ENCODE data around the gene DRD2.

The DRD2 gene

DNA sequence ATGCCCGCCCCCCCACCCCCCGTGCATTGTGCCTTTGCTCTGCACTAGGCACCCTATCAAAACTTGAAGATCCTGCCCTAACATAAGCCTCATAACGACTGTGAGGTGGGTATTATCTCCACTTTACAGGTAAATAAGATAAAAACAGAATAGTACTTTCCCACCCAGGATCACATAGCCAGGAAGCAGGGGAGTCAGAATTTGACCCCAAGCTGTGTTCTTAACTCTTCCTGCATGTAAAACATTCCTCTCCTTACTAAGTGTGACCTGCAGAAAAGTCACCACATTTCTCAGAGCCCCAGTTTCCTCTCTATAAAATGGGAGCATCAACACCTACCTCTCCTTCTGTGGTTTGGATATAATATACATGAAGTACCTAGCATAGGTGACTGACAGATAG, 105.8 kb downstream of the DRD2 start:
- Histone ChIP-seq H3K4me3 (replicated peaks; ENCODE audit: insufficient read depth, low read length) (no peak overlapping the region), H3K27me3 (ENCODE audit: insufficient read depth, poor library complexity, severe bottlenecking) (no peaks in the 10 kb centered on the region), H3K27ac (replicated peaks) (no peak overlapping the region)
- DNase-seq (ENCODE audit: low read depth in 1 of 2, low spot score in 1 of 2) = no peak
- TF ChIP-seq, protein P1, sequence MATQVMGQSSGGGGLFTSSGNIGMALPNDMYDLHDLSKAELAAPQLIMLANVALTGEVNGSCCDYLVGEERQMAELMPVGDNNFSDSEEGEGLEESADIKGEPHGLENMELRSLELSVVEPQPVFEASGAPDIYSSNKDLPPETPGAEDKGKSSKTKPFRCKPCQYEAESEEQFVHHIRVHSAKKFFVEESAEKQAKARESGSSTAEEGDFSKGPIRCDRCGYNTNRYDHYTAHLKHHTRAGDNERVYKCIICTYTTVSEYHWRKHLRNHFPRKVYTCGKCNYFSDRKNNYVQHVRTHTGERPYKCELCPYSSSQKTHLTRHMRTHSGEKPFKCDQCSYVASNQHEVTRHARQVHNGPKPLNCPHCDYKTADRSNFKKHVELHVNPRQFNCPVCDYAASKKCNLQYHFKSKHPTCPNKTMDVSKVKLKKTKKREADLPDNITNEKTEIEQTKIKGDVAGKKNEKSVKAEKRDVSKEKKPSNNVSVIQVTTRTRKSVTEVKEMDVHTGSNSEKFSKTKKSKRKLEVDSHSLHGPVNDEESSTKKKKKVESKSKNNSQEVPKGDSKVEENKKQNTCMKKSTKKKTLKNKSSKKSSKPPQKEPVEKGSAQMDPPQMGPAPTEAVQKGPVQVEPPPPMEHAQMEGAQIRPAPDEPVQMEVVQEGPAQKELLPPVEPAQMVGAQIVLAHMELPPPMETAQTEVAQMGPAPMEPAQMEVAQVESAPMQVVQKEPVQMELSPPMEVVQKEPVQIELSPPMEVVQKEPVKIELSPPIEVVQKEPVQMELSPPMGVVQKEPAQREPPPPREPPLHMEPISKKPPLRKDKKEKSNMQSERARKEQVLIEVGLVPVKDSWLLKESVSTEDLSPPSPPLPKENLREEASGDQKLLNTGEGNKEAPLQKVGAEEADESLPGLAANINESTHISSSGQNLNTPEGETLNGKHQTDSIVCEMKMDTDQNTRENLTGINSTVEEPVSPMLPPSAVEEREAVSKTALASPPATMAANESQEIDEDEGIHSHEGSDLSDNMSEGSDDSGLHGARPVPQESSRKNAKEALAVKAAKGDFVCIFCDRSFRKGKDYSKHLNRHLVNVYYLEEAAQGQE (IDR thresholded peaks at IDR 0.05; ENCODE audit: insufficient replicate concordance, low read depth) = no peak
- TF ChIP-seq GABPA (IDR thresholded peaks at IDR 0.05; ENCODE audit: low read depth) (no peak), SPI1 (IDR thresholded peaks at IDR 0.05; ENCODE audit: borderline replicate concordance, low read depth) (no peak)
- TF ChIP-seq, protein P2, sequence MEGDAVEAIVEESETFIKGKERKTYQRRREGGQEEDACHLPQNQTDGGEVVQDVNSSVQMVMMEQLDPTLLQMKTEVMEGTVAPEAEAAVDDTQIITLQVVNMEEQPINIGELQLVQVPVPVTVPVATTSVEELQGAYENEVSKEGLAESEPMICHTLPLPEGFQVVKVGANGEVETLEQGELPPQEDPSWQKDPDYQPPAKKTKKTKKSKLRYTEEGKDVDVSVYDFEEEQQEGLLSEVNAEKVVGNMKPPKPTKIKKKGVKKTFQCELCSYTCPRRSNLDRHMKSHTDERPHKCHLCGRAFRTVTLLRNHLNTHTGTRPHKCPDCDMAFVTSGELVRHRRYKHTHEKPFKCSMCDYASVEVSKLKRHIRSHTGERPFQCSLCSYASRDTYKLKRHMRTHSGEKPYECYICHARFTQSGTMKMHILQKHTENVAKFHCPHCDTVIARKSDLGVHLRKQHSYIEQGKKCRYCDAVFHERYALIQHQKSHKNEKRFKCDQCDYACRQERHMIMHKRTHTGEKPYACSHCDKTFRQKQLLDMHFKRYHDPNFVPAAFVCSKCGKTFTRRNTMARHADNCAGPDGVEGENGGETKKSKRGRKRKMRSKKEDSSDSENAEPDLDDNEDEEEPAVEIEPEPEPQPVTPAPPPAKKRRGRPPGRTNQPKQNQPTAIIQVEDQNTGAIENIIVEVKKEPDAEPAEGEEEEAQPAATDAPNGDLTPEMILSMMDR (IDR thresholded peaks at IDR 0.05; ENCODE audit: insufficient read depth, low read length) = no peak

DNA sequence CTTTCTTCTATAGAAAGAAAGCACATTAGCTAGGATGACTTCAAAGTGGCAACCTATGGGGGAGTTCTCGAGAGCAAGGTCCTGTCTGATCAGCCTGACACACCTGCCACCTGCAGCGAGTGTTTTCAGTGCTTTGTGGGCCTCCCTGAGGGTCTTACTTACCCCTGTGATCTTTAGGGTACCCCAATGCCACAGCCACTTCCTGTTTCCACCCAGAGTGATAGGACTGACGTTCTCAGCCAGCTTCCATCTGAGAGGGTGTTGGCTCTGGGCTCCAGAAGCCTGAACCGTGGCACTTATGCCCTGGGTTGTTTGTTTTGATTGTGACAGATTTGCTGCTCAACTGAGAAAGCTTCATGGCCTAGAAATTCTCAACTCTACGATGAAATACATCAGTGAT, 109.3 kb downstream of the DRD2 start:
- no peak overlapping the region for H3K4me3 ChIP-seq (replicated peaks; ENCODE audit: insufficient read depth, low read length)
- DNase-seq (ENCODE audit: low read depth in 1 of 2, low spot score in 1 of 2) = no peak
- no peaks in the 10 kb centered on the region for H3K27me3 ChIP-seq (ENCODE audit: insufficient read depth, poor library complexity, severe bottlenecking)
- no peak overlapping the region for H3K27ac ChIP-seq (replicated peaks)
- TF ChIP-seq GABPA (IDR thresholded peaks at IDR 0.05; ENCODE audit: low read depth) (no peak), SPI1 (IDR thresholded peaks at IDR 0.05; ENCODE audit: borderline replicate concordance, low read depth) (no peak), POLR2AphosphoS5 (IDR thresholded peaks at IDR 0.05; ENCODE audit: low read depth) (no peak)
- TF ChIP-seq, protein P1 (IDR thresholded peaks at IDR 0.05; ENCODE audit: insufficient replicate concordance, low read depth) = no peak
- TF ChIP-seq, protein P2 (IDR thresholded peaks at IDR 0.05; ENCODE audit: insufficient read depth, low read length) = no peak

DNA sequence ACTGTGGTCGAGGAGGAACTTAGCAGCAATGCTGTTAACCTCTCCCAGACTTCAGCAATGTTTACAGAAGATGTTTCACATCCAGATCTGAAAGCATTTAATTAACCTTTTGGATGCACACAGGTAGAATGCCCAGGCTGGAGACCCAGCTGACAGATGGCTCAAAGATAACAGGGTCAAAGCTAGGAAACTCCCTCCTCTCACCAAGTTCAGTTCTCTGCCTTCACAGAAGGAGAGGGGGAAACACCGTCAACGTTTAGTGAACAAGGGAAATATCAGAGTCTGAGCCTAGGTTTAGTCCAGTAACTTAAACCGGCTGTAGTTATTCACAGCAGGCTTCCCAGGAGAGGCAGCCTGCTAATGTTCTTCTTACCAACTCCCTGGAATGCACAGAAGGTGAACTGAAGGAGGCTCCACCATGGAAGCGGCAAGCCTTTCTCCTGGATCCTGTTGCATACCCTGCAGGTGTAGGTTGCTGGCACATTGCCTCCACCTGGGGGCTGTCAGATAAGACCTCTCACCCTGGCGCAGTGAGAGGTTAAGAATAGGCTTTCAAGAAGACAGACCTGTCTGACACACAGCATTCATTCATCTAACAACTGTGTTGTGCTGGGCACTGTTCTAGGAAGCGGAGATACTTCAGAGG, 111.1 kb downstream of the DRD2 start:
- no peak for DNase-seq (ENCODE audit: low read depth in 1 of 2, low spot score in 1 of 2)
- H3K27me3 ChIP-seq (ENCODE audit: insufficient read depth, poor library complexity, severe bottlenecking) = no peaks in the 10 kb centered on the region
- no peak overlapping the region for H3K27ac ChIP-seq (replicated peaks)
- TF ChIP-seq, protein P1 (IDR thresholded peaks at IDR 0.05; ENCODE audit: insufficient replicate concordance, low read depth) = no peak
- TF ChIP-seq, protein P2 (IDR thresholded peaks at IDR 0.05; ENCODE audit: insufficient read depth, low read length) = no peak
- no peak for TF ChIP-seq GABPA (IDR thresholded peaks at IDR 0.05; ENCODE audit: low read depth)
- H3K4me3 ChIP-seq (replicated peaks; ENCODE audit: insufficient read depth, low read length) = no peak overlapping the region

All from HL-60 (cell line).